ENCODE results near the gene HBG2.
"Not testable (repeated sequence)": the region's sequence is repeated elsewhere in the genome, so short reads cannot be mapped to it uniquely, and the experiment has no call there.

The HBG2 gene

GRCh38 chr11:5250543-5251204, 3.9 kb downstream of the HBG2 start:
- no peak for TF ChIP-seq CTCF (conservative IDR thresholded peaks at IDR 0.05; ENCODE audit: control insufficient read depth, insufficient read depth, low read depth, low read length)
- DNase-seq (ENCODE audit: low read depth), result no peak
- H3K4me3 ChIP-seq (ENCODE audit: control insufficient read depth, low read depth, low read length), result no peak overlapping the region

- not testable (repeated sequence) for H3K4me3 ChIP-seq (ENCODE audit: control insufficient read depth, low read depth, low read length)
- DNase-seq (ENCODE audit: low read depth), result peak; percentile 8
Measured at GRCh38 chr11:5249807-5250396, 4.7 kb downstream of the HBG2 start, which contains the start of gene HBG1. Gene HBG1, minus strand, starts transcription at chr11:5249857. Its CDS starts 53 bp downstream, at chr11:5249804.

DNA sequence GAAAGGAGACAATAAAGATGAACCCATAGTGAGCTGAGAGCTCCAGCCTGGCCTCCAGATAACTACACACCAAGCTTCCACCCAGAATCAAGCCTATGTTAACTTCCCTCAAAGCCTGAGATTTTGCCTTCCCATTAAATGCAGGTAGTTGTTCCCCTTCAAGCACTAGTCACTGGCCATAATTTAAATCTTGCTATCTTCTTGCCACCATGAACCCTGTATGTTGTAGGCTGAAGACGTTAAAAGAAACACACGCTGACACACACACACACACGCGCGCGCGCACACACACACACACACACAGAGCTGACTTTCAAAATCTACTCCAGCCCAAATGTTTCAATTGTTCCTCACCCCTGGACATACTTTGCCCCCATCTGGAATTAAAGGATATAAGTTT, 6.1 kb downstream of the HBG2 start:
- not testable (repeated sequence) for DNase-seq (ENCODE audit: low read depth); H3K4me3 ChIP-seq (ENCODE audit: control insufficient read depth, low read depth, low read length)

DNA sequence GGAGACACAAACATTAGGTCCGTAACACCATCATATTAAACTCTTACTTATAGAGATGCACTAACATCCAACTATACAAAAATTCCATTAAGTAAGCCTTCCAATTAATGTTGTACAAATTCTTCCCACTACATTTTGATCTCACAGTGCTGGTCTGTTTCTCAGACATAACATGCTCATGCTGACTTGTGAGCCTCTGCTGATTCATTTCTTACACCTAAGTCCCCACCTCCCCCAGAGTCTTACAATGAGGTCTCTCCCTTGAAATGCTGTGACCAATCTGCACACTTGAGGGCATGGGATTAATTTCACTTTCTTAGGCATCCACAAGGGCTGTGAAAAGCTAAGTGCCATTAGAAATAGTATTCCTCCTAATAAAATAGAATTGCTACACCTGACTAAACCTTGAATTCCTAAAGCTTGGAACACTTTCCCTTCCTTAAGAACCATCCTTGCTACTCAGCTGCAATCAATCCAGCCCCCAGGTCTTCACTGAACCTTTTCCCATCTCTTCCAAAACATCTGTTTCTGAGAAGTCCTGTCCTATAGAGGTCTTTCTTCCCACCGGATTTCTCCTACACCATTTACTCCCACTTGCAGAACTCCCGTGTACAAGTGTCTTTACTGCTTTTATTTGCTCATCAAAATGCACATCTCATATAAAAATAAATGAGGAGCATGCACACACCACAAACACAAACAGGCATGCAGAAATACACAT, 6.9 kb downstream of the HBG2 start:
- no peak for TF ChIP-seq CTCF (conservative IDR thresholded peaks at IDR 0.05; ENCODE audit: control insufficient read depth, insufficient read depth, low read depth, low read length)
- no peak overlapping the region for H3K4me3 ChIP-seq (ENCODE audit: control insufficient read depth, low read depth, low read length)
- peak; percentile 8 for DNase-seq (ENCODE audit: low read depth)

DNA sequence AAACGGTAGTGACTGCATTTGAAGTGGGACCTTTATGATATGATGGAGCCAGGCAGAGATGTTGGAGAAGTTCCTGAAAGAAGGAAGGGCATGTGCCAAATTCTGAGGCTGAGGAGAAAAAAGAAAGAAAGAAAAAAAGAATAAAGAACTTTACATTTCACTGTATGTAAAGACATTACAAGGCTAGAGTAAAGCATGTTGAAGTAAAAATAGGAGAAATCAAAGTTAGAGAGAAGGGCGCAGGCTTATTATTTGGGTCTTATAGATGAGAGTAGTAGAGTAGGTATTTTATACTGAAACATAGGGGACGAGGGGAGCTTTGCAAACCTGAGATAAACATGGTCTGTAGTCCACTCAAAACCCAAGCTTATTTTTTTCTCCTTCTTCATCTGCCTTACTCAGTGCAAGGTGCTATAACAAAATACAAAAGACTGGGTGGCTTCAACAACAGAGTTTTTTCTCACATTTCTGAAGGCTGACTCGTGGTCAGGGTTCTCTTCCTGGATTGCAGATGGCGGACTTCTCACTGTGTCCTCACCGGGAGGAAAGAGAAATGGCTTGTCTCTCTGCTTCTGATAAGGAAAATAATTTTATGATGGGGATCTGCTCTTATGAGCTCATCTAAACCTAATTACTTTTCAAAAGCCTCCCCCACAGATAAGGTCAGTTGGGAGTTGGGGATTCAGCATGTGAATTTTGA, 7.7 kb downstream of the HBG2 start:
- no peak overlapping the region for H3K4me3 ChIP-seq (ENCODE audit: control insufficient read depth, low read depth, low read length)
- no peak for TF ChIP-seq CTCF (conservative IDR thresholded peaks at IDR 0.05; ENCODE audit: control insufficient read depth, insufficient read depth, low read depth, low read length)
- DNase-seq (ENCODE audit: low read depth), result no peak

DNA sequence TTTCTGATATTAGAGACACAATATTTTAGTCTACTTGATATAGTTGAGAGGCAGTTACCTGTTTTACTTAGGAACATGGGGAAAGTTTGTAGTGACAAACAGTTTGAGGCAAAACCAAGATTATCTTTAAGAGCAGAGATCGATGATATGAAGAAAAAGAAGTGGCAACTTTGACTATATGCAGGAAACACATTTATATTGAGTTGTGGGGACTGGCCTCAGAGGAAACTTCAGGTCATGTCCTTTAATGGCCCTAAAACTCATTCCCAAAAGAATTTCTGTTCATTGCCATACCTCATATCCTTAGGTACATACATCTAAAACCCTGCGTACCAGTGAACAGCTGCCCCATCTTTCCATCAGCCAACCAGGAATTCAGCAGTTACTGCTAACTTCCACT, 9.4 kb downstream of the HBG2 start:
- no peak for DNase-seq (ENCODE audit: low read depth)
- H3K4me3 ChIP-seq (ENCODE audit: control insufficient read depth, low read depth, low read length), result no peak overlapping the region
- TF ChIP-seq CTCF (conservative IDR thresholded peaks at IDR 0.05; ENCODE audit: control insufficient read depth, insufficient read depth, low read depth, low read length), result no peak

GRCh38 chr11:5243816-5244180, 10.8 kb downstream of the HBG2 start:
- DNase-seq (ENCODE audit: low read depth), result no peak
- no peak overlapping the region for H3K4me3 ChIP-seq (ENCODE audit: control insufficient read depth, low read depth, low read length)
- no peak for TF ChIP-seq CTCF (conservative IDR thresholded peaks at IDR 0.05; ENCODE audit: control insufficient read depth, insufficient read depth, low read depth, low read length)
